ENCODE measurements around the gene CSRP2. TPM values are rescaled to one million over a fixed set of nuclear protein-coding genes. Genes with fewer than 3 reads are reported as not detected.

Gene CSRP2
- total RNA-seq, 6 donors from 2014 or later, result 9.9 to 26.3 (median 22.2) TPM

- no peak for TF ChIP-seq POLR2A (IDR thresholded peaks at IDR 0.05)
- no peak for TF ChIP-seq EP300 (IDR thresholded peaks at IDR 0.05)
- TF ChIP-seq CTCF (IDR thresholded peaks at IDR 0.05), result no peak
- Histone ChIP-seq H3K27me3 (peaks cover 0 to 4% (median 0%) of the 10 kb centered on the region in 4 donors), H3K27ac (no peak overlapping the region), H3K9me3 (no peaks in the 10 kb centered on the region), H3K4me3 (no peak overlapping the region), H3K4me1 (peaks cover 4 to 15% (median 8%) of the 10 kb centered on the region in 4 donors), H3K36me3 (no peaks in the 10 kb centered on the region)
- DNase-seq, result no peak
- ATAC-seq (ENCODE audit: low FRiP score in 2 of 2), result no peak
- WGBS, 2 donors, result 83 to 89% methylated on average over 6 of the region's 6 CpGs
Measured at GRCh38 chr12:76883151-76883550, 4.3 kb upstream of the CSRP2 start.

- Histone ChIP-seq H3K4me1 (peaks cover 6 to 23% (median 10%) of the 10 kb centered on the region in 4 donors), H3K27me3 (peaks cover 0 to 4% (median 0%) of the 10 kb centered on the region in 4 donors), H3K9me3 (no peaks in the 10 kb centered on the region), H3K27ac (no peak overlapping the region), H3K36me3 (no peaks in the 10 kb centered on the region), H3K4me3 (no peak overlapping the region)
- ATAC-seq (ENCODE audit: low FRiP score in 2 of 2), result no peak
- WGBS, 2 donors, result 76 to 90% methylated on average over 1 of the region's 1 CpG
- TF ChIP-seq EP300 (IDR thresholded peaks at IDR 0.05) (no peak), POLR2AphosphoS5 (IDR thresholded peaks at IDR 0.05) (no peak), CTCF (IDR thresholded peaks at IDR 0.05) (no peak)
- no peak for DNase-seq
Measured at GRCh38 chr12:76882367-76882766, 3.5 kb upstream of the CSRP2 start.

- Histone ChIP-seq H3K36me3 (no peaks in the 10 kb centered on the region), H3K4me1 (peaks cover 6 to 23% (median 10%) of the 10 kb centered on the region in 4 donors), H3K27ac (no peak overlapping the region), H3K4me3 (no peak overlapping the region), H3K9me3 (no peaks in the 10 kb centered on the region), H3K27me3 (peaks cover 0 to 4% (median 0%) of the 10 kb centered on the region in 4 donors)
- ATAC-seq (ENCODE audit: low FRiP score in 2 of 2) (no peak), DNase-seq (no peak)
- TF ChIP-seq POLR2AphosphoS5 (IDR thresholded peaks at IDR 0.05) (no peak), CTCF (IDR thresholded peaks at IDR 0.05) (no peak), POLR2A (IDR thresholded peaks at IDR 0.05) (no peak), EP300 (IDR thresholded peaks at IDR 0.05) (no peak)
Measured at GRCh38 chr12:76881142-76881541, 2.3 kb upstream of the CSRP2 start.

GRCh38 chr12:76880519-76881023 is 1.8 kb upstream of the CSRP2 start:
- no peak overlapping the region for H3K4me3 ChIP-seq
- H3K27me3 ChIP-seq, result peaks cover 0 to 4% (median 0%) of the 10 kb centered on the region in 4 donors
- no peaks in the 10 kb centered on the region for H3K36me3 ChIP-seq
- H3K9me3 ChIP-seq, result no peaks in the 10 kb centered on the region
- ATAC-seq (ENCODE audit: low FRiP score in 2 of 2) (no peak), DNase-seq (no peak)
- TF ChIP-seq CTCF (IDR thresholded peaks at IDR 0.05), result no peak
- no peak for TF ChIP-seq EP300 (IDR thresholded peaks at IDR 0.05)
- TF ChIP-seq POLR2A (IDR thresholded peaks at IDR 0.05), result no peak
- TF ChIP-seq POLR2AphosphoS5 (IDR thresholded peaks at IDR 0.05), result no peak
- H3K27ac ChIP-seq, result peak overlapping the region in 2 of 4 donors; percentile 94
- peaks cover 6 to 23% (median 10%) of the 10 kb centered on the region in 4 donors for H3K4me1 ChIP-seq
- WGBS, 2 donors, result 87 to 89% methylated on average over 7 of the region's 7 CpGs

Measured in upper lobe of left lung (tissue), 6 donors.